Mammary epithelial cell (primary cell): ENCODE results near the gene ARHGAP26.

ENCODE experiments used
- CTCF ChIP-seq, 2 donors: IDR thresholded peaks in 1 of 2; conservative IDR thresholded peaks in 1 of 2; 2 replicates each; pipeline ENCODE4 v1.5.1; 2011 to 2012; ENCODE audit warnings: inconsistent platforms in 2 of 2, low read length in 2 of 2, mild to moderate bottlenecking in 2 of 2, control low read depth in 1 of 2, low read depth in 1 of 2; ENCODE audit not compliant: insufficient read depth in 1 of 2; ENCODE audit errors: extremely low read depth in 1 of 2
- EZH2 ChIP-seq: IDR thresholded peaks from 2 replicates; pipeline ENCODE4 v1.6.1; 2012; ENCODE audit warnings: low read length, inconsistent platforms, borderline replicate concordance

DNA sequence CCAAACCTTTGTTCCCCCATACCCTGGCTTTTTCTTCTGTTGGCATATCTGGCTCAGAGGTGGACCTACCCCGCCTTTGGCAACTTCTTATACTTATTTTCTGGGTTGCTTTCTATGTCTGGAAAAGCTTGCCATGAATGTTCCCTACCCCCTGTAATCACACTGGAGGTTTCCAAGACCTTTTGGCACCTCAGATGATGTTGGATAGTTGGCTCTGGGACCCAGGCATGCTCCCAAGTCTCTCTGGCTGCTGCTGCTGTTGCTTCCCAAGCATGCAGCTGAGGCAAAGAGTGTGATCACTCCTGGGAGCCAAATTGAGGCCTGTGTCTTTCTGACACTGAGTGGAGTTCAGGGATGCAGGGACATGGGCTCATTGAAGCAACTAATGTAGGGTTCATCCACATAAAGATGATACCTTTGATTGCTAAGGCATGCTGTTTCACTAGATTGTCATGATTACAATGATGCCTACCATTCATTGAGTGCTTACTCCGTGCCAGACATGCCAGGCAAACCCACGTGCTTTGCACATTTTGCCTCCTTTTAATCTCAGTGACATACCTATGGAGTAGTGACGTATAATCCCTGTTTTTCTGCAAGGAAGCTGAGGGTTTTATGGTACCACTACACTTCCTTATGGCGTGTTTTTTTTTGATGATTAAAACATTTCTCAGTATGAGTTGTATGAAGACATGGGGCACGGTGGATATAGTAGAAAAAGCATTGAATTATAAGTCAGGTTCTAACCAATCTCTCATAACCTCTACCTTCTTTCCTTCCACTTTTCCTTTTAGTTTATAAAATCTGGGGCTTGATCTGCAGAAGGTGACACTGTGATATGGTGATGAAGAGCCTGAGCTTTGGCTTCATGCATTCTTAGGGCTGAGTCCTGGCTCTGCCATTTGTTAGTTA lies 73.1 kb downstream of the ARHGAP26 start:
- TF ChIP-seq CTCF (conservative IDR thresholded peaks at IDR 0.05 in 1 of 2, IDR thresholded peaks at IDR 0.05 in 1 of 2; ENCODE audit: extremely low read depth in 1 of 2, insufficient read depth in 1 of 2, low read depth in 1 of 2, low read length in 2 of 2) (no peak), EZH2 (no peak)
